Epithelial cell of umbilical artery (primary cell): ENCODE results near the gene BICRAL. TPM values are rescaled to one million over a fixed set of nuclear protein-coding genes. Genes with fewer than 3 reads are reported as not detected.

Experiments
- total RNA-seq: library from RNA; depleted of rRNA; stranded (reverse); fragments of >200 nt; gene quantifications from 2 replicates; pipeline ENCODE4 v1.2.3, GENCODE V29; 2014

BICRAL gene
- 1.5 and 2.3 TPM in 2 replicates for total RNA-seq

GRCh38 chr6:42781796-42782688, at the start of gene BICRAL:
TSS of gene BICRAL (plus strand) at chr6:42782052. CDS start at chr6:42822023, 39,971 bp downstream.

GRCh38 chr6:42745640-42746462, 36.0 kb upstream of the BICRAL start, which contains the start of gene TBCC:
TSS of gene TBCC (minus strand) at chr6:42746103. CDS start at chr6:42746073, 30 bp downstream.

GRCh38 chr6:42879372-42880239, 97.8 kb downstream of the BICRAL start, which contains the start of gene RPL7L1:
TSS of gene RPL7L1 (plus strand) at chr6:42879616. CDS start at chr6:42879911, 295 bp downstream.

GRCh38 chr6:42915732-42916131, 133.9 kb downstream of the BICRAL start, which contains the start of gene PTCRA:
TSS of gene PTCRA (plus strand) at chr6:42916053. CDS start at chr6:42916070, 17 bp downstream.

Other genes with a start within 250 kb of the BICRAL start
- 19.5 and 26.3 TPM in 2 replicates for gene UBR2, start 218.0 kb upstream of the BICRAL start, total RNA-seq
- gene PRPH2, start 59.5 kb upstream of the BICRAL start, total RNA-seq = under 0.01 and 0.30 TPM in 2 replicates
- gene TBCC, start 35.9 kb upstream of the BICRAL start, total RNA-seq = 42.1 and 45.8 TPM in 2 replicates
- gene RPL7L1, start 97.6 kb downstream of the BICRAL start, total RNA-seq = 175 and 204 TPM in 2 replicates
- gene PTCRA, start 134.0 kb downstream of the BICRAL start, total RNA-seq = not detected in 2 replicates
- 25.7 and 52.1 TPM in 2 replicates for gene CNPY3, start 147.4 kb downstream of the BICRAL start, total RNA-seq
- gene GNMT, start 178.7 kb downstream of the BICRAL start, total RNA-seq = not detected in 2 replicates
- 13.3 and 26.4 TPM in 2 replicates for gene PEX6, start 197.1 kb downstream of the BICRAL start, total RNA-seq
- gene PPP2R5D, start 202.5 kb downstream of the BICRAL start, total RNA-seq = 27.7 and 31.2 TPM in 2 replicates
- gene MEA1, start 231.9 kb downstream of the BICRAL start, total RNA-seq = 61.7 and 72.5 TPM in 2 replicates
- gene KLHDC3, start 232.2 kb downstream of the BICRAL start, total RNA-seq = 129 and 140 TPM in 2 replicates
- gene RRP36, start 239.6 kb downstream of the BICRAL start, total RNA-seq = 117 and 139 TPM in 2 replicates